ENCODE results near the gene LTV1. TPM values are rescaled to one million over a fixed set of nuclear protein-coding genes. Genes with fewer than 3 reads are reported as not detected.
"Not testable (repeated sequence)": the region's sequence is repeated elsewhere in the genome, so short reads cannot be mapped to it uniquely, and the experiment has no call there.

The LTV1 gene
- total and polyA plus RNA-seq, 12 donors, result 6.1 to 61.1 (median 18.6) TPM

GRCh38 chr6:143842461-143842901 is 657 bp upstream of the LTV1 start:
- peaks cover 0 to 30% of the 10 kb centered on the region in 2 donors for H3K36me3 ChIP-seq (replicated peaks in 1 of 2)
- DNase-seq, result peak in 2 of 7 donors; percentile 15 to 45
- WGBS, 4 donors, result 18 to 36% (median 35%) methylated on average over 7 of the region's 7 CpGs
- TF ChIP-seq POLR2A (IDR thresholded peaks at IDR 0.05), result no peak
- TF ChIP-seq CTCF (IDR thresholded peaks at IDR 0.05), result peak in 1 of 6 experiments; percentile 13
- H3K27me3 ChIP-seq, result no peaks in the 10 kb centered on the region
- peak overlapping the region in 3 of 4 donors; percentile 51 to 83 (median 64) for H3K4me3 ChIP-seq
- intact Hi-C loops (cut with DNase I), result loop anchor here in 1 of 2 donors (10.0 kb wide), 1 partner anchor 268 kb away; no protein-coding TSS in a partner anchor
- peak overlapping the region; percentile 71 to 93 (median 88) for H3K27ac ChIP-seq
- H3K9me3 ChIP-seq (replicated peaks in 1 of 3), result no peaks in the 10 kb centered on the region
- peaks cover 12 to 23% of the 10 kb centered on the region in 2 donors for H3K4me1 ChIP-seq (replicated peaks in 1 of 2)

- no peaks in the 10 kb centered on the region for H3K27me3 ChIP-seq
These were observed 500 bp downstream of the LTV1 start for GRCh38 chr6:143843677-143843999.

GRCh38 chr6:143844006-143844405 is 868 bp downstream of the LTV1 start:
- Histone ChIP-seq H3K27me3 (no peaks in the 10 kb centered on the region), H3K4me1 (replicated peaks in 1 of 2) (peaks cover 12 to 23% of the 10 kb centered on the region in 2 donors), H3K27ac (peak overlapping the region in 3 of 5 donors; percentile 75 to 93 (median 90)), H3K4me3 (peak overlapping the region in 2 of 4 donors; percentile 51 to 64), H3K9me3 (replicated peaks in 1 of 3) (no peaks in the 10 kb centered on the region), H3K36me3 (replicated peaks in 1 of 2) (peaks cover 0 to 38% of the 10 kb centered on the region in 2 donors)
- no peak for TF ChIP-seq POLR2A (IDR thresholded peaks at IDR 0.05)
- TF ChIP-seq CTCF (IDR thresholded peaks at IDR 0.05), result no peak
- intact Hi-C loops (cut with DNase I), result loop anchor here in 1 of 2 donors (10.0 kb wide), 1 partner anchor 269 kb away; no protein-coding TSS in a partner anchor
- 4 to 9% (median 7%) methylated on average over 4 of the region's 4 CpGs for WGBS, 4 donors
- DNase-seq, result no peak

More at GRCh38 chr6:143843677-143843999, 500 bp downstream of the LTV1 start:
- Histone ChIP-seq H3K27ac (peak overlapping the region; percentile 71 to 93 (median 88)), H3K4me1 (replicated peaks in 1 of 2) (peaks cover 12 to 23% of the 10 kb centered on the region in 2 donors), H3K9me3 (replicated peaks in 1 of 3) (no peaks in the 10 kb centered on the region), H3K4me3 (peak overlapping the region; percentile 51 to 83 (median 61)), H3K36me3 (replicated peaks in 1 of 2) (peaks cover 0 to 34% of the 10 kb centered on the region in 2 donors)
- 1 to 2% (median 1%) methylated on average over 8 to 9 of the region's 9 CpGs for WGBS, 4 donors
- no peak for TF ChIP-seq POLR2A (IDR thresholded peaks at IDR 0.05)
- TF ChIP-seq CTCF (IDR thresholded peaks at IDR 0.05), result no peak
- no peak for DNase-seq
- intact Hi-C loops (cut with DNase I), result loop anchor here in 1 of 2 donors (10.0 kb wide), 1 partner anchor 269 kb away; no protein-coding TSS in a partner anchor

GRCh38 chr6:143845033-143845432 is 1.9 kb downstream of the LTV1 start:
- TF ChIP-seq POLR2A (IDR thresholded peaks at IDR 0.05), result no peak
- no peak for TF ChIP-seq CTCF (IDR thresholded peaks at IDR 0.05)
- WGBS, 4 donors, result 84 to 89% (median 87%) methylated on average over 5 of the region's 5 CpGs
- Histone ChIP-seq H3K4me1 (replicated peaks in 1 of 2) (peaks cover 12 to 23% of the 10 kb centered on the region in 2 donors), H3K9me3 (replicated peaks in 1 of 3) (no peaks in the 10 kb centered on the region), H3K27ac (no peak overlapping the region), H3K27me3 (no peaks in the 10 kb centered on the region), H3K4me3 (no peak overlapping the region), H3K36me3 (replicated peaks in 1 of 2) (peaks cover 0 to 48% of the 10 kb centered on the region in 2 donors)
- intact Hi-C loops (cut with DNase I), result loop anchor here in 1 of 2 donors (10.0 kb wide), 1 partner anchor 270 kb away; no protein-coding TSS in a partner anchor
- no peak for DNase-seq

- H3K9me3 ChIP-seq (replicated peaks in 1 of 3); intact Hi-C loops (cut with DNase I); H3K27ac ChIP-seq; H3K4me1 ChIP-seq (replicated peaks in 1 of 2); H3K4me3 ChIP-seq; DNase-seq; H3K27me3 ChIP-seq: not testable (repeated sequence)
- peaks cover 0 to 59% of the 10 kb centered on the region in 2 donors for H3K36me3 ChIP-seq (replicated peaks in 1 of 2)
- 96 to 97% (median 97%) methylated on average over 2 to 3 of the region's 3 CpGs for WGBS, 4 donors
These were observed 8.6 kb downstream of the LTV1 start for GRCh38 chr6:143851706-143852105.

GRCh38 chr6:143855057-143855456 is 11.9 kb downstream of the LTV1 start:
- peaks cover 0 to 64% of the 10 kb centered on the region in 2 donors for H3K36me3 ChIP-seq (replicated peaks in 1 of 2)
- 96 to 100% (median 99%) methylated on average over 1 of the region's 1 CpG for WGBS, 4 donors

GRCh38 chr6:143856762-143857161 is 13.6 kb downstream of the LTV1 start:
- intact Hi-C loops (cut with DNase I), result not testable (repeated sequence)
- WGBS, 4 donors, result 95 to 98% (median 96%) methylated on average over 5 to 6 of the region's 6 CpGs
- peaks cover 0 to 66% of the 10 kb centered on the region in 2 donors for H3K36me3 ChIP-seq (replicated peaks in 1 of 2)

More at GRCh38 chr6:143855057-143855456, 11.9 kb downstream of the LTV1 start:
- H3K27me3 ChIP-seq; intact Hi-C loops (cut with DNase I); H3K4me1 ChIP-seq (replicated peaks in 1 of 2); DNase-seq; H3K27ac ChIP-seq; H3K4me3 ChIP-seq; H3K9me3 ChIP-seq (replicated peaks in 1 of 3): not testable (repeated sequence)

More at GRCh38 chr6:143856762-143857161, 13.6 kb downstream of the LTV1 start:
- not testable (repeated sequence) for H3K4me3 ChIP-seq; DNase-seq; H3K27me3 ChIP-seq; H3K27ac ChIP-seq; H3K4me1 ChIP-seq (replicated peaks in 1 of 2); H3K9me3 ChIP-seq (replicated peaks in 1 of 3)
